ENCODE results near the gene NDUFB8.

DNA sequence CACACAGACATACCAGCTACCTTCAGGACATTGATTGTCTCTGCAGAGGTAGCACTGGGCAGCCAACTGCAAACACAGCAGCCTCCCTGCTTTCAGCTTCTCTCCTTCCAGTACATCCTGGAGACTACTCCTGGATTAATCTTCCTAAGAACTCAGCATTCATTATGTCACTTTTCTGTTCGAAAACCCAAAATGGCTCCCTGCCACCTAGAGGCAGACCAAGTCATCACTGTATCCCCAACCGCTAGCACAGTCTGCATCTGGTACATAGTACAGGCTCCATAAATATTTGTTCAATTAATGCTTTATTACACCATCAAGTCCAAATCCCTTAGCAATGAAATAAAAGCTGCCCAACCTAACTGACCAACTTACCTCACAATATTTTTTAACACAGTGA, 5.0 kb downstream of the NDUFB8 start:
- TF ChIP-seq, protein P1, sequence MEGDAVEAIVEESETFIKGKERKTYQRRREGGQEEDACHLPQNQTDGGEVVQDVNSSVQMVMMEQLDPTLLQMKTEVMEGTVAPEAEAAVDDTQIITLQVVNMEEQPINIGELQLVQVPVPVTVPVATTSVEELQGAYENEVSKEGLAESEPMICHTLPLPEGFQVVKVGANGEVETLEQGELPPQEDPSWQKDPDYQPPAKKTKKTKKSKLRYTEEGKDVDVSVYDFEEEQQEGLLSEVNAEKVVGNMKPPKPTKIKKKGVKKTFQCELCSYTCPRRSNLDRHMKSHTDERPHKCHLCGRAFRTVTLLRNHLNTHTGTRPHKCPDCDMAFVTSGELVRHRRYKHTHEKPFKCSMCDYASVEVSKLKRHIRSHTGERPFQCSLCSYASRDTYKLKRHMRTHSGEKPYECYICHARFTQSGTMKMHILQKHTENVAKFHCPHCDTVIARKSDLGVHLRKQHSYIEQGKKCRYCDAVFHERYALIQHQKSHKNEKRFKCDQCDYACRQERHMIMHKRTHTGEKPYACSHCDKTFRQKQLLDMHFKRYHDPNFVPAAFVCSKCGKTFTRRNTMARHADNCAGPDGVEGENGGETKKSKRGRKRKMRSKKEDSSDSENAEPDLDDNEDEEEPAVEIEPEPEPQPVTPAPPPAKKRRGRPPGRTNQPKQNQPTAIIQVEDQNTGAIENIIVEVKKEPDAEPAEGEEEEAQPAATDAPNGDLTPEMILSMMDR (IDR thresholded peaks at IDR 0.05; ENCODE audit: insufficient read depth, low read length, poor library complexity, severe bottlenecking), result no peak
- TF ChIP-seq EZH2phosphoT487 (conservative IDR thresholded peaks at IDR 0.05; ENCODE audit: low read length), result no peak
